ENCODE data around the gene OR10AD1.
"Not testable (repeated sequence)": the region's sequence is repeated elsewhere in the genome, so short reads cannot be mapped to it uniquely, and the experiment has no call there.

OR10AD1 gene

GRCh38 chr12:48157889-48158370, 45.2 kb downstream of the OR10AD1 start:
- peak; percentile 32 for DNase-seq

- DNase-seq = peak; percentile 99
Measured at GRCh38 chr12:48157018-48157888, 45.8 kb downstream of the OR10AD1 start, which contains the start of gene ASB8. Gene ASB8, minus strand, starts transcription at chr12:48157515. Its CDS starts 4,019 bp downstream, at chr12:48153496.

- no peak for DNase-seq
Measured at GRCh38 chr12:48156652-48157017, 46.5 kb downstream of the OR10AD1 start.

- not testable (repeated sequence) for DNase-seq
Measured at GRCh38 chr12:48155786-48156185, 47.3 kb downstream of the OR10AD1 start.

All from activated CD4-positive, alpha-beta T cell treated with anti-CD3 and anti-CD28 coated beads for 48 hours (primary cell).